Mammary epithelial cell (primary cell): ENCODE measurements around the gene SLC12A3.

Source experiments
- EZH2 ChIP-seq: IDR thresholded peaks from 2 replicates; pipeline ENCODE4 v1.6.1; 2012; ENCODE audit warnings: low read length, inconsistent platforms, borderline replicate concordance
- TF ChIP-seq, protein P1 (sequence below), 2 donors: IDR thresholded peaks in 1 of 2; conservative IDR thresholded peaks in 1 of 2; 2 replicates each; pipeline ENCODE4 v1.5.1; 2011 to 2012; ENCODE audit warnings: inconsistent platforms in 2 of 2, low read length in 2 of 2, mild to moderate bottlenecking in 2 of 2, control low read depth in 1 of 2, low read depth in 1 of 2; ENCODE audit not compliant: insufficient read depth in 1 of 2; ENCODE audit errors: extremely low read depth in 1 of 2

DNA sequence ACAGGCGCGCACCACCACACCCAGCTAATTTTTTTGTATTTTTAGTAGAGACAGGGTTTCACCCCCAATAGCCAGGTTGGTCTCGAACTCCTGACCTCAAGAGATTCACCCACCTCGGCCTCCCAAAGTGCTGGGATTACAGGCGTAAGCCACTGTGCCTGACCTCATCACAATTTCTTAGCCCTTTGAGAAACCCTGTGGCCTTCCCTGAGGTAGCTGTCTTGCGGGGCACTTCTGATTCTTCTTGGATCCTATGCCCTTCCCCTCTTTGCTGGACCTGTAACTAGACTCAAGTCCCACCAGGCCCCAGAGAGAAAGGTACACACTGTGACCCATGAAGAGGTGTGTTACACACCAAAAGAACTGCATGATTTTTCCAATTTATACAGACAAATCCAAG, 83.2 kb downstream of the SLC12A3 start:
- TF ChIP-seq, protein P1, sequence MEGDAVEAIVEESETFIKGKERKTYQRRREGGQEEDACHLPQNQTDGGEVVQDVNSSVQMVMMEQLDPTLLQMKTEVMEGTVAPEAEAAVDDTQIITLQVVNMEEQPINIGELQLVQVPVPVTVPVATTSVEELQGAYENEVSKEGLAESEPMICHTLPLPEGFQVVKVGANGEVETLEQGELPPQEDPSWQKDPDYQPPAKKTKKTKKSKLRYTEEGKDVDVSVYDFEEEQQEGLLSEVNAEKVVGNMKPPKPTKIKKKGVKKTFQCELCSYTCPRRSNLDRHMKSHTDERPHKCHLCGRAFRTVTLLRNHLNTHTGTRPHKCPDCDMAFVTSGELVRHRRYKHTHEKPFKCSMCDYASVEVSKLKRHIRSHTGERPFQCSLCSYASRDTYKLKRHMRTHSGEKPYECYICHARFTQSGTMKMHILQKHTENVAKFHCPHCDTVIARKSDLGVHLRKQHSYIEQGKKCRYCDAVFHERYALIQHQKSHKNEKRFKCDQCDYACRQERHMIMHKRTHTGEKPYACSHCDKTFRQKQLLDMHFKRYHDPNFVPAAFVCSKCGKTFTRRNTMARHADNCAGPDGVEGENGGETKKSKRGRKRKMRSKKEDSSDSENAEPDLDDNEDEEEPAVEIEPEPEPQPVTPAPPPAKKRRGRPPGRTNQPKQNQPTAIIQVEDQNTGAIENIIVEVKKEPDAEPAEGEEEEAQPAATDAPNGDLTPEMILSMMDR (conservative IDR thresholded peaks at IDR 0.05 in 1 of 2, IDR thresholded peaks at IDR 0.05 in 1 of 2; ENCODE audit: extremely low read depth in 1 of 2, insufficient read depth in 1 of 2, low read depth in 1 of 2, low read length in 2 of 2): no peak
- no peak for TF ChIP-seq EZH2
